Smooth muscle cell of trachea (primary cell): ENCODE results near the gene PDE6D. TPM values are rescaled to one million over a fixed set of nuclear protein-coding genes. Genes with fewer than 3 reads are reported as not detected.

Experiments used
- total RNA-seq: library from RNA; depleted of rRNA; stranded (reverse); fragments of >200 nt; gene quantifications from 2 replicates; pipeline ENCODE4 v1.2.1, GENCODE V29; 2014

PDE6D gene
- total RNA-seq: 18.0 and 28.1 TPM in 2 replicates

DNA sequence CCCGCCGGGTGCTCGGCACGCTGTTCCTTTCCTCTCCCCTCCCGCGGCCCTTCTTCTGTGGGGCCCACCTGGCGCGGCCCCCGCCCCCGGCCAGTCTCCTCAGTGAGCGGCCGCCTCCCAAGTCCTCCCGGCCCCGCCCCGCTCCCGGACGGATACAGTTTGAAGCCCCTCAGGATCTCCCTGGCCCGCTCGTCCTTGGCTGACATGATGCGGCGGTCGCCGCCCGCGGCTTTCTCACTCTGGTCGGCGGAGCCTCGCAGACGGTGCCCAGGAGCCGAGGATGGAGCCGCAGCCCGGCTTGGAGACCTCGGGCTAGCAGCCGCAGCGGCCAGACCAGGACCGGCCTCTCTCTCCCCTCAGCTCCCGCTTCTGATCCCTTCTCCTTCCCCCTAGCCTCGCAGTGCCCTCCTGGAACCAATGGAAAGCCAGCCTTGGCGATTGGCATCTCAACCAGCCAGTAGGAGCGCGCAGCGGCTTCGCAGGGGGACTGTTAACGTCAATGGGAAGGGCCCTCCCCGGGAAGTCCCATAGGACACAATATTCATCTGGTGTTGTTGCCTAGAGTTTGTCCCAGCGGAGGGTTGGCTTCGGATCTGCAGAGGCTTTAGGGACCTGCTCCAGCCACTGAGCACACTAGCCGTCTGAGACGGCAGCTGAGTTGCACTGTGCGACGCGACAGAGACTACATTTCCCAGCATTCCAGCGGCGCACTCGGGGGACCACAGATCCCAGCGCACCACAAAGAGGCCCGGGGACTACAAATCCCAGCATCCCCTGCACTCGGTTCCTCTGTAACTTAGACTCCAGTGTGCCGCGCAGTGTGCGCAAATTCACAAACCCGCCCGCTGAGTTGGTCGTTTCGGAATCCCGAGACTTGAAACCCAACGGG, at the start of gene PDE6D:
PDE6D (minus strand) TSS at position 374 of the 889 bp plus-strand sequence; CDS start at position 206, 168 bp downstream.

DNA sequence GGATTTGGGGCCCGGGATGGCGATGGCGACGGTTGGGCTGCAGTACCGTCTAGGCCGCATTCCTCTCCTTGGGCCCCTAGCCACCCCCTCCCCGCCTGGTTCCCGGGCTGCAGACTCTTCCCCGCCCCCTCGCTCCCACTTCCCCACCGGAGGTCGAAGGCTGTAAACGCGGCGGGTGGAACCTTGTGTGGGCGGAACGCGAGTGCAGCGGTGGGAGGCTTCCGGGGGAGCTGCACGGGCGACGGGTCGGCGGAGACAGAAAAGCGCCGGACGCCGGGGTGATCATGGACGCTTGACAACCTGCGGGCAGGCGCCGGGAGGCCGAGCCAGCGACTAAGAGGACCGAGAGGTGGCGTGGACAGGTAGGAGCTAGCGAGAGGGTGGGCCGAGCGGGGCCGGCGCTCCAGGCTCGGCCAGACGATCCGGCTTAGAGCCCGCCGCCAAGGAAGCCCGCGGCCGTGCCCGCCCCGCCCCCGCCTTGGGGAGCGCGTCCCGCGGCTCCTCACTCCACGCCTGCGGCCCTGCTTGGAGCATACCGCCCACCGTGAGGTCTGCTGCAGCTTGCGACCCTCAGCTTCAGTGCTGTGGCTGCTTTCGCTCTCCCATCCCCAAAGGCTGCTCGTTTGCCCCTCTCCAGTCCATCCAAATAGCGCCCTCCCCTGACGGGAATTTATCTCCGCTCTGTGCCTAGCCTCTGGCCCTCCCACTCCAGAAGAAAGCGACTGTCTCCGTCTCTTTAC, 5.3 kb upstream of the PDE6D start, which contains the start of gene COPS7B:
COPS7B (plus strand) TSS at position 269 of the 740 bp plus-strand sequence. CDS start 2,126 bp downstream, outside the sequence.

DNA sequence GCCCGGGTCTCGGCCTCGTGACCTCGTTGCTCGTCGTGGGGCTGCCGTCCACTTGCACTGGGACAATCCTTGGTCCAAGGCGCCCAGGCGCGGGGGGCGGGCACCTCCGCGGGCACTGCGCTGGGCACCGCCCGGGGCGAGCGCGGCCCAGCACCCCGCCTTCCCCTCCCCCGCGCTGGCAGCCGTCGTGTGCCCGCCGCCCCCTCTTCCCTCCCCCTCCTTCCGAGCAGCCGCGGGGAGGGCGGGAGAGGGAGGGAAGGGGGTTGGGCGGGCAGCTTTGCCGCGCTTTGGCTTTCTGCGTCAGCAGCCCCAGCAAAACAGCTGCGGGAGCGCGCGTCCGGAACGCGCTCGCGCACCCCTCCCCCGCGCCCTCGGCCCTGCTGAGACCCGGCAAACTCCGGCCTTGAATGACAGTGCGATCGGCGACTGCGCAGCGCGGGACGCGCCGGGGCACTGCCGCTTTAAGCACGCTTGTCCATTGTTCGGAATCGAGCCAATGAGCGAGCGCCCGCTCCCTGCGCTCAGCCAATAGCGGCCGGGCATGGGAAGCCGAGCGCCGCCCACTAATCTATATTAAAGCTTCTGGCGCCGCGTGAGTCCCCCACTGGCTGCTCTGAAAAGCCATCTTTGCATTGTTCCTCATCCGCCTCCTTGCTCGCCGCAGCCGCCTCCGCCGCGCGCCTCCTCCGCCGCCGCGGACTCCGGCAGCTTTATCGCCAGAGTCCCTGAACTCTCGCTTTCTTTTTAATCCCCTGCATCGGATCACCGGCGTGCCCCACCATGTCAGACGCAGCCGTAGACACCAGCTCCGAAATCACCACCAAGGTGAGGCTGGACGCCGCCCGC, 72.9 kb downstream of the PDE6D start, which contains the start of gene PTMA:
PTMA (plus strand) TSS at position 599 of the 846 bp plus-strand sequence; CDS start at position 781, 182 bp downstream.

Other genes with a start within 250 kb of the PDE6D start
- gene TEX44, start 188.4 kb downstream of the PDE6D start, total RNA-seq: not detected in 2 replicates
- 402 and 915 TPM in 2 replicates for gene PTMA, start 72.8 kb downstream of the PDE6D start, total RNA-seq
- gene COPS7B, start 5.2 kb upstream of the PDE6D start, total RNA-seq: 19.5 and 20.5 TPM in 2 replicates
- not detected in 2 replicates for gene NPPC, start 145.1 kb upstream of the PDE6D start, total RNA-seq
- 14.7 and 28.1 TPM in 2 replicates for gene DIS3L2, start 180.4 kb upstream of the PDE6D start, total RNA-seq